Measurements from ENCODE around the gene MLIP.
"Not testable (repeated sequence)": the region's sequence is repeated elsewhere in the genome, so short reads cannot be mapped to it uniquely, and the experiment has no call there.

MLIP gene

GRCh38 chr6:54111341-54112045, at the start of gene MLIP:
MLIP (plus strand) TSS chr6:54111443; CDS start chr6:54111480, 37 bp downstream.
- DNase-seq: no peak

GRCh38 chr6:54063228-54063539, 48.1 kb upstream of the MLIP start:
- DNase-seq: no peak

GRCh38 chr6:54068694-54069093, 42.5 kb upstream of the MLIP start:
- DNase-seq: no peak

- no peak for DNase-seq
Observed at GRCh38 chr6:54070025-54070424, 41.2 kb upstream of the MLIP start.

DNA sequence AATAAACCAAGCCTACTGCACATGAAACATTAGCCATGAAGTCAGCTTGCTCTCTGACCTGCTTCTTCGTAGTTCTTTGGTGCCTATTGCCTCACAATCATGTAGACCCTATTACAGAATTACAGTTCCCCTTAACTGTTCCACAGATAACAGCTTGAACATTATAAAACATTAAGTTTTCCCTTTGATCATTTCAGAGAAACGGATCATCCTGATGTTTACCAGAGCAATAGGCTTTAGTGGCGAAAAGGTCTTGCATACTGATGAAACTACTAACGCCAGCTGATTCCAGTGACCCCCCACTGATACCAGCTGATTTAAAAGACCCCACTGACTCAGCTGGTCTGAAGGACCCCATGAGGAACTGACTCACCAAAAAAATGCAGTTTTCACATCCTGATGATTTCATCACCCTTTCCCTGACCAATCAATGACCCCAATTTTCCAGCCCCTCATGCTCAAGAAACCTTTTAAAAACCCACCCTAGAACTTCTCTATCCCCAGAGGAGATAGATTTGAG, 39.4 kb upstream of the MLIP start:
- no peak for DNase-seq

DNA sequence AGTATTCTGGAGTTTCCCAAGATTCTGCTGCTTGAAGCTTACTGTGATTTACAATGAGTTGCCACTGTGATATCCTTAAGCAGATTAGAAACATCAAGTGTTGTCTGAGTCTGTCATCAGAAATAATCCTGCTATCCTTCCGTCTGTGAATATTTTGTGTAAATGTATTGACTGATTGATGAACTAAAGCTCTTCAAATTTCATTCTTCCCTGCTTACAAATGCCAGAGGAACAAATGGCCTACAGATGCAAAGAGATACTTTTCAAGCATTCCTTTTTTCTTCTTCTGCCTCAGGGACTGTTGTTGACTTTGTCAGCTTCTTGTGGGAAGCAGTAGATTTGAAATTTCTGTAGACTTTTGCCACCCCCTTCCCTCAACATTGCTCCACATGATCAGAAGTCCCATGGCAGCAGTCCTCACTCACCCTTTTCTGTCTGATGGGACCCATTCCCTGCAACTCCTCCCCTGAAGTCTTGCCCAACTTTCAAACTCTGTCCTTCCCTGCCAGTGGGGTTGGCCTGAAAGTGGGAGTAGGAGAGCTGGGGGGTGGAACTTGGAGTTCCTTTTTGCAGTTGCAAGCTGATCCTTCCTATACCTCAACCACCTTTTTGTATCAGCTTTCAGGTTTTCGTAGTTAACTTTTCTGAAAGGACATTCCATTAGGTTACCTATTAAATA, 38.5 kb upstream of the MLIP start:
- no peak for DNase-seq

- DNase-seq: no peak
Observed at GRCh38 chr6:54073487-54073886, 37.8 kb upstream of the MLIP start.

- DNase-seq: no peak
Observed at GRCh38 chr6:54074109-54074508, 37.1 kb upstream of the MLIP start.

DNA sequence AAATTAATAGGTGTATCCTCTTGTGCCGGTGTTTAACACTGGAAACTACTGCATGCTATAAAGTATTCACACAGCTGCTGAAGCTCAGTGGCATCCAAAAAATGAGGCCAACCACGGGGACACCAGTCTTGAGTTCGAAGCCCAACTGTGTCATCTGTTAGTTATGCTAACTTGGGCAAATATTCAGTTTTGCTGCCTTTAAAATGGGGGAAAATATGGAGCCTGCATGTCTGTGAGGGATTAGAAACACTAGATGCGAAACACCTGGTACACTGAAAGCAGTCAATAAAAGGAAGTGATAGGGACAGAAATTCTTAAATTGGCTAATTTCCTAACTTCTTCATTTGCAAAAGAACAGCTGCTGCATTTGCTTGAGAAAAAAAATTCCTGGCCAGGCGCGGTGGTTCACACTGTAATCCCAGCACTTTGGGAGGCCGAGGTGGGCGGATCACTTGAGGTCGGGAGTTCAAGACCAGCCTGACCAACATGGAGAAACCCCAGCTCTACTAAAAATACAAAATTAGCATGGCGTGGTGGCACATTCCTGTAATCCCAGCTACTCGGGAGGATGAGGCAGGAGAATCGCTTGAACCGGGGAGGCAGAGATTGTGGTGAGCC, 36.6 kb upstream of the MLIP start:
- no peak for DNase-seq

GRCh38 chr6:54076159-54076789, 35.0 kb upstream of the MLIP start:
- no peak for DNase-seq

DNA sequence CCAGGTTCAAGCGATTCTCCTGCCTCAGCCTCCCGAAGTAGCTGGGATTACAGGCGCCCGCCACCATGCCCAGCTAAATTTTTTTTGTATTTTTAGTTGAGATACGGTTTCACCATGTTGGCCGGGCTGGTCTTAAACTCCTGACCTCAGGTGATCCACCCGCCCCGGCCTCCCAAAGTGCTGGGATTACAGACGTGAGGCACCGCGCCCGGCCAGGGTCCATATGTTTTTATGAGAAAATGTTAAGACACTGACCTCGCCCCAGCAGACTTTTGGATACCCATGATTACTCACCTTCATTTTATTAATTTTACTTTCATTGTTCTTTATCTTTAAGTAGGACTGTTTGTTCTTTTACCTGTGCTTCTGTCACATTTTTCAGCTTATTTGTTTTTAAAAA, 29.7 kb upstream of the MLIP start:
- DNase-seq: not testable (repeated sequence)

GRCh38 chr6:54083287-54083686, 28.0 kb upstream of the MLIP start:
- DNase-seq: no peak

DNA sequence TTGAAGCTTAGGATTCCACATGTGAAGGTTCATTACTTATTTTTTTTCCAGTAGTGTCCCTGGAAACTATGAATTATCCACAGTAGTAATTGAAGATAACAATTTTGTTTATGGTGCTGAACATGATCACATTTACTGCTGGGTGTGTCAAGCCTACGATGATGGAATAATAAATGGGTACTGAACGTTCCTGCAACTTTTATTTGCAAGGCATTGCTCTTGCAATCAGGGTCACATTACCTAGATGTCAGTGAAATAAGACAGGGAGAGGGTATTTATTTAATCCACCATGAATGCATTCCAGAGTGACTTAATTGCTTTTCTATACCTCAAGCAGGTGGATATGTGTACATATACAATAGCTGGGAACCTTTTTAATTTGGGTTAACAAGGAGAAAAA, 27.0 kb upstream of the MLIP start:
- peak; percentile 49 for DNase-seq

GRCh38 chr6:54085047-54085446, 26.2 kb upstream of the MLIP start:
- DNase-seq: no peak

- no peak for DNase-seq
Observed at GRCh38 chr6:54085541-54085940, 25.7 kb upstream of the MLIP start.

DNA sequence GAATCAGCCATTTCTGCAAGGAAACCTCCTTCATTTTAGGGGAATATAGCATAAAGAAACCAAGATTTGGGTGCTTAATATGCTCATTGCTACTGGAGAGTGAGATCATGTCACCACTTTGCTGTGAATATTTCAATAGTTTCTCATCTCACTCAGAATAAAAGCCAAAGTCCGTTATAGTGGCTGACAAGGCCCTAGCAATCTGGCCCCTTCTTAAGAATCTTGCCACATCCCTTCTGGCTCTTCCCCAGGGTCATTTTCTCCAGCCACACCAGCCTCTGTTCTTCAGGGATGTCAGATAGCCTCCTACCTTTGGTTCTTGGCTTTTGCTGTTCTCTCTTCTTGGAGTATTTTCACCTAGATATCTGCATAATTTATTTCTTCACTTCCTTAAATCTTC, 24.8 kb upstream of the MLIP start:
- DNase-seq: no peak

GRCh38 chr6:54087721-54088120, 23.5 kb upstream of the MLIP start:
- no peak for DNase-seq

GRCh38 chr6:54093326-54093948, 17.8 kb upstream of the MLIP start:
- DNase-seq: no peak

- no peak for DNase-seq
Observed at GRCh38 chr6:54094293-54094692, 16.9 kb upstream of the MLIP start.

DNA sequence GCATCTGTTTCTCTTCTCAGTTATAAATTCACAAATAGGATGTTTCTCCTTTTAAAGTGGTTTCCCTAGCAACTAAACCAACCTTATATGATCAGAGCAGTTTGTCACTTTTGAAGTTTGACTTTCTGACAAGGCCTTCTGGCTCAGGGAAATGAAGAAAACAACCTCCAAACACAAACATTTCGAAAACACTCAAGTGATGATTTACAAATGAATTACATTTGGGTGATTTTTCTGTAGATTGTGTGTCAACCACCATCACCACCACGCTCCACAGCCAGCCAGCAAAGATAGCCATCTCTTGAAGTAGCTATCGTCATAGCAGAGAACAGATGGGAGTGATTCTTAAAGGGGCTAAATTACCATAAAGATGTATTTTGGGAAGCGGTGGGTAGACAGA, 16.5 kb upstream of the MLIP start:
- no peak for DNase-seq

GRCh38 chr6:54095723-54096122, 15.5 kb upstream of the MLIP start:
- no peak for DNase-seq

DNA sequence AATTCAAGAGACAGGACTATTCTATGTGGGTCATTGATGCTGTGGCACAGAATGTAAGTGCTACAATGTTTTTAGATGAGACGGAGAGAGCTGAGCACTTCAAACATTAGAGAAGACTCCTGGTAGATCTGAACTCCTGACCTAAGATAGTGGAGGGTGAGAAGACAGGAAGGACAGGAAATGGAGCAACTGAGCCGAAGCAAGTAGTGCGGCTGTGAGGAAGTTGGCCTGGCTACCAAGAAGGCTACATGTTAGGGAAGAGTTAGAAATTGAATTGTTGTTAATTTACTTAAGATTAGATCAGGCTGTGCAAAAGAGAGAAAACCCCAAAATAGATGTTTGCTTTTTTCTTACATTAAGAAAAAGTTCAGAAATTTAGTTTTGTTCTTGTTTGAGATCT, 14.4 kb upstream of the MLIP start:
- no peak for DNase-seq

DNA sequence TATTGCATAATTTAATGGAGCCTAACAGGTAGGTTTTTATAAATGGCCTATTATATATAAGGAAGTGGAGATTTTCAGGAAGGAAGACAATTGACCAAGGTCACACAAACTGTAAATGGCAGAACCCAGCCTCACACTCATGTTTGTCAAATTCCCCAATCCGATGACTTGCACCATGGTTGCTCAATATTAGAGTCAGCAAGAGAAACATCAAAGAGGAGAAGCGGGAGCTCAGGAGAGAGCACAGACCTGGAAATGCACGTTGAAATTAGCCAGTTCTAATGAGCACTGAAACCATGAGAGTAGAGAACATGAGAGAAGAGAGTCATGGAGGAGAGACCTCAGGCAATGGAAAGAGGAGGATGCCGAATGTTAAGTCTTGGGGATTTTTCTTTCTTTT, 13.5 kb upstream of the MLIP start:
- no peak for DNase-seq

All from NCI-H748 treated with DMSO at 0.1 percent for 48 hours (cell line).